ENCODE measurements around the gene TTLL3. TPM values are rescaled to one million over a fixed set of nuclear protein-coding genes. Genes with fewer than 3 reads are reported as not detected.

TTLL3 gene
- total and polyA plus RNA-seq, 2 of the 8 experiments (the other 6 are each of a cell fraction or from before 2014, with no cell fraction given) = 5.9 to 8.9 TPM

- no peak overlapping the region for H4K91ac ChIP-seq (replicated peaks; ENCODE audit: insufficient read length, low read length)
- H2AFZ ChIP-seq (ENCODE audit: low read length) = no peak overlapping the region
- no peak overlapping the region for H3K4ac ChIP-seq (replicated peaks; ENCODE audit: insufficient read length, low read depth, low read length)
- no peak overlapping the region for H3K18ac ChIP-seq (ENCODE audit: extremely low read depth, low read length)
- FAIRE-seq (no peak), DNase-seq (ENCODE audit: low read depth in 1 of 2, low spot score in 2 of 2) (no peak)
- ChIA-PET CTCF (ENCODE audit: partially characterized antibody) (no interaction called here), POLR2A (ENCODE audit: partially characterized antibody) (interaction anchor here (2.4 to 5.5 kb wide), 2 partner anchors 13 to 63 kb away, joined by 17 to 71 read pairs; partner anchors contain the start of genes BRPF1 and TTLL3)
- peak overlapping the region in 1 of 2 experiments; percentile 83; a peak in 1 of 4 replicates for H3K4me2 ChIP-seq (ENCODE audit: insufficient read depth in 1 of 2, low read depth in 2 of 2, low read length in 2 of 2)
- peaks cover 0 to 8% (median 0%) of the 10 kb centered on the region in 4 experiments; a peak in 2 of 7 replicates for H3K4me1 ChIP-seq (replicated peaks in 1 of 4; ENCODE audit: control insufficient read depth in 3 of 4, insufficient read depth in 4 of 4, low read length in 3 of 4)
- 94% methylated on average over 11 of the region's 11 CpGs; no CpG with 5 or more reads in 1 of the 2 experiments for WGBS, 2 experiments (ENCODE audit: extremely low coverage in 1 of 2, insufficient coverage in 1 of 2, insufficient read length in 1 of 2, insufficient replicate concordance in 2 of 2, low coverage in 1 of 2, low lambda C conversion rate in 2 of 2, missing lambda C conversion rate in 1 of 2)
- H3K9ac ChIP-seq (replicated peaks in 1 of 4; ENCODE audit: extremely low read depth in 1 of 4, low read depth in 3 of 4, low read length in 3 of 4) = no peak overlapping the region
- H4K20me1 ChIP-seq (replicated peaks in 1 of 2; ENCODE audit: control insufficient read depth in 1 of 2, insufficient read depth in 2 of 2, low read length in 2 of 2) = no peaks in the 10 kb centered on the region
- H3K56ac ChIP-seq (replicated peaks; ENCODE audit: insufficient read length, low read depth, low read length) = no peak overlapping the region
- H2AK5ac ChIP-seq (ENCODE audit: low read depth, low read length) = no peak overlapping the region
- no peak overlapping the region for H2BK120ac ChIP-seq (replicated peaks; ENCODE audit: low read depth, low read length)
- H3K27me3 ChIP-seq (replicated peaks in 1 of 4; ENCODE audit: control insufficient read depth in 3 of 4, extremely low read depth in 1 of 4, insufficient read depth in 3 of 4, low read length in 3 of 4) = no peaks in the 10 kb centered on the region
- H3K14ac ChIP-seq (ENCODE audit: insufficient read length) = no peak overlapping the region
- no peak overlapping the region for H2BK5ac ChIP-seq (ENCODE audit: low read depth, low read length)
- H2BK12ac ChIP-seq (ENCODE audit: low read depth, low read length) = no peak overlapping the region
- no peaks in the 10 kb centered on the region for H3K9me3 ChIP-seq (ENCODE audit: insufficient read depth in 2 of 2, low read depth in 1 of 2, low read length in 1 of 2)
- H2BK20ac ChIP-seq (ENCODE audit: low read length) = no peak overlapping the region
- H2BK15ac ChIP-seq (ENCODE audit: low read length) = no peak overlapping the region
- no peak overlapping the region for H3K4me3 ChIP-seq (ENCODE audit: extremely low read depth in 1 of 4, insufficient read depth in 2 of 4, low read depth in 3 of 4, low read length in 4 of 4)
- TF ChIP-seq EGR1 (IDR thresholded peaks at IDR 0.05; ENCODE audit: borderline replicate concordance, low read depth, low read length) (no peak), ATF3 (IDR thresholded peaks at IDR 0.05; ENCODE audit: insufficient read depth, low read depth, low read length) (no peak), KDM1A (IDR thresholded peaks at IDR 0.05; ENCODE audit: borderline replicate concordance, low read length) (peak; percentile 68; the same call in 1 of the 2 replicates)
- H3K23ac ChIP-seq (ENCODE audit: insufficient read length) = no peak overlapping the region
- H3K27ac ChIP-seq (ENCODE audit: low read depth, low read length) = no peak overlapping the region
- no peak overlapping the region for H4K5ac ChIP-seq (ENCODE audit: insufficient read length, low read depth, low read length)
- peaks cover 9% of the 10 kb centered on the region for H3K79me1 ChIP-seq (ENCODE audit: low read depth, low read length)
- H3K23me2 ChIP-seq (ENCODE audit: low read depth, low read length) = peaks cover 8% of the 10 kb centered on the region
- peaks cover 0 to 40% of the 10 kb centered on the region in 2 experiments; a peak in 2 of 4 replicates for H3K79me2 ChIP-seq (ENCODE audit: control insufficient read depth in 1 of 2, insufficient read depth in 2 of 2, low read length in 2 of 2)
- H3K36me3 ChIP-seq (ENCODE audit: control insufficient read depth in 2 of 4, insufficient read depth in 4 of 4, low read length in 3 of 4) = peaks cover 3 to 37% (median 24%) of the 10 kb centered on the region in 4 experiments; a peak in 7 of 8 replicates
- H4K8ac ChIP-seq (ENCODE audit: extremely low read depth, insufficient read depth, low read length) = no peak overlapping the region
These were observed 15.7 kb upstream of the TTLL3 start for GRCh38 chr3:9794400-9794799.

Data from H1 (cell line).